Panc1 (cell line): ENCODE data around the gene THRAP3. TPM values are rescaled to one million over a fixed set of nuclear protein-coding genes. Genes with fewer than 3 reads are reported as not detected.

Experiments
- ATAC-seq: fragments of 200-7000 bp; cut with Tn5 transposase; 2 replicates; pipeline ENCODE4 v1.9.1; 2020; ENCODE audit warnings: mild to moderate bottlenecking, moderate library complexity
- BruUV-seq: library from RNA; stranded (reverse); fragments of 400-500 nt; replicated peaks from 2 replicates; lab custom pipeline; 2021; lab: Mats Ljungman, UMichigan
- CTCF ChIA-PET: fragments of 300-600 bp; sonication (Branson Sonifier 250); formaldehyde crosslinking; loops from one replicate; lab custom pipeline; 2022; ENCODE audit warnings: antibody characterized with exemption; lab: Charles Lee
- POLR2A ChIA-PET: fragments of 300-600 bp; sonication (Branson Sonifier 250); formaldehyde crosslinking; loops from one replicate; lab custom pipeline; 2022; ENCODE audit warnings: antibody characterized with exemption; lab: Charles Lee
- DNase-seq: peaks from one replicate; pipeline ENCODE4 v3.0.0-alpha.2; 2010; ENCODE audit warnings: low read depth, low spot score
- H3K27ac ChIP-seq: 2 replicates; pipeline ENCODE4 v1.5.1; 2011; ENCODE audit warnings: mild to moderate bottlenecking, low read length, inconsistent platforms
- H3K27me3 ChIP-seq: fragments of 200-500 bp; sonication (Bioruptor generic); 2 replicates; pipeline ENCODE4 v1.6.0; 2014; ENCODE audit warnings: low read length, inconsistent platforms; ENCODE audit not compliant: control insufficient read depth, insufficient read depth
- H3K36me3 ChIP-seq: fragments of 200-500 bp; sonication (Bioruptor generic); 2 replicates; pipeline ENCODE4 v1.5.1; 2014; ENCODE audit warnings: inconsistent platforms, mild to moderate bottlenecking, low read length, moderate library complexity; ENCODE audit not compliant: control insufficient read depth, insufficient read depth
- H3K4me1 ChIP-seq: 2 replicates; pipeline ENCODE4 v1.5.1; 2011; ENCODE audit warnings: inconsistent platforms, mild to moderate bottlenecking, low read length, moderate library complexity; ENCODE audit not compliant: control insufficient read depth, insufficient read depth
- H3K4me3 ChIP-seq, 2 experiments: 2 replicates each; pipeline ENCODE4 v1.5.1; 2011 to 2012; ENCODE audit warnings: low read depth in 2 of 2, low read length in 2 of 2, mild to moderate bottlenecking in 2 of 2, inconsistent platforms in 1 of 2, moderate library complexity in 1 of 2
- H3K9me3 ChIP-seq: fragments of 200-500 bp; sonication (Bioruptor generic); 2 replicates; pipeline ENCODE4 v1.5.1; 2014; ENCODE audit warnings: low read depth, mild to moderate bottlenecking, inconsistent platforms, low read length, moderate library complexity; ENCODE audit not compliant: control insufficient read depth, insufficient read depth
- POLR2AphosphoS5 ChIP-seq: IDR thresholded peaks from 2 replicates; pipeline ENCODE4 v1.6.1; 2012; ENCODE audit warnings: mild to moderate bottlenecking, low read depth, low read length, moderate library complexity
- SIN3A ChIP-seq: IDR thresholded peaks from 2 replicates; pipeline ENCODE4 v1.6.1; 2012; ENCODE audit warnings: low read depth, mild to moderate bottlenecking, low read length, moderate library complexity, borderline replicate concordance; ENCODE audit not compliant: insufficient read depth
- TCF7L2 ChIP-seq: IDR thresholded peaks from 2 replicates; pipeline ENCODE4 v1.6.1; 2011; ENCODE audit warnings: mild to moderate bottlenecking, low read depth, low read length, inconsistent platforms
- in situ Hi-C: cut with HindIII; loops from 2 replicates; pipeline ENCODE4 v1.10.0; 2016; ENCODE audit warnings: low sequenced_read_pairs, low pct_unique_long_range_greater_than_20kb
- intact Hi-C: fragments of 100-400 bp; cut with micrococcal nuclease; formaldehyde crosslinking; loops from one replicate; pipeline ENCODE4 v1.10.0; 2022; ENCODE audit not compliant: unreplicated experiment
- total RNA-seq: library from RNA; stranded (reverse); gene quantifications from one replicate; pipeline ENCODE4 v1.2.1, GENCODE V29; 2021; ENCODE audit not compliant: unreplicated experiment
- TF ChIP-seq, protein P1 (sequence below): fragments of 450-650 bp; IDR thresholded peaks from 2 replicates; pipeline ENCODE4 v1.5.1; 2017; ENCODE audit warnings: mild to moderate bottlenecking
- TF ChIP-seq, protein P2 (sequence below), 2 experiments: IDR thresholded peaks; 2 replicates each; pipeline ENCODE4 v1.6.1; 2011 to 2012; ENCODE audit warnings: low read depth in 2 of 2, control low read depth in 1 of 2, low read length in 1 of 2, mild to moderate bottlenecking in 1 of 2, moderate library complexity in 1 of 2; ENCODE audit not compliant: insufficient read depth in 1 of 2

THRAP3 gene
- total RNA-seq, 1 experiment from 2014 or later = 114 TPM

DNA sequence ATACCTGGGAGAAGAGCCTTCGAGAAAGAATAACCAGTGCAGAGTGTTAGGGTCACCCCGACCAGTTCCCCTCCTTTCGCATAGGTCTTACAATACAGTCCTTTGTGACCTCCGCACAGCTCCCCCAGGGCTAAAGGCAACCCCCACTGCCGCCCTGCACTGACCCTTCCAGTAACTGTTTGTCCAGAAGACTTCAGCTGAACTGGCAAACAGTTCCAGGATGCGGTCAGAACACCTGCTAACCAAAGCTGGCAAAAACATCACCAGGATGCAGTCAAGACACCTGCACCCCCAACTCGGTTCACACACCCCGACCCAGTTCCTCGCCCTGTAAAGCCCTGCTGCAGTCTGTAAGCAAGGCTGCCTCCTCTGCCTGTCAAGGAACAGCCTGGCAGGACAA is 105.6 kb downstream of the THRAP3 start:
- in situ Hi-C loops (no loop called here), intact Hi-C loops (no loop called here)
- H3K27me3 ChIP-seq = no peaks in the 10 kb centered on the region
- H3K36me3 ChIP-seq = no peaks in the 10 kb centered on the region
- DNase-seq (no peak), ATAC-seq (no peak)
- POLR2A ChIA-PET = no interaction called here
- BruUV-seq = no TSS peak
- H3K9me3 ChIP-seq = no peaks in the 10 kb centered on the region
- H3K4me3 ChIP-seq = no peak overlapping the region
- CTCF ChIA-PET = no interaction called here
- H3K4me1 ChIP-seq = no peaks in the 10 kb centered on the region
- H3K27ac ChIP-seq = no peak overlapping the region
- TF ChIP-seq, protein P1, sequence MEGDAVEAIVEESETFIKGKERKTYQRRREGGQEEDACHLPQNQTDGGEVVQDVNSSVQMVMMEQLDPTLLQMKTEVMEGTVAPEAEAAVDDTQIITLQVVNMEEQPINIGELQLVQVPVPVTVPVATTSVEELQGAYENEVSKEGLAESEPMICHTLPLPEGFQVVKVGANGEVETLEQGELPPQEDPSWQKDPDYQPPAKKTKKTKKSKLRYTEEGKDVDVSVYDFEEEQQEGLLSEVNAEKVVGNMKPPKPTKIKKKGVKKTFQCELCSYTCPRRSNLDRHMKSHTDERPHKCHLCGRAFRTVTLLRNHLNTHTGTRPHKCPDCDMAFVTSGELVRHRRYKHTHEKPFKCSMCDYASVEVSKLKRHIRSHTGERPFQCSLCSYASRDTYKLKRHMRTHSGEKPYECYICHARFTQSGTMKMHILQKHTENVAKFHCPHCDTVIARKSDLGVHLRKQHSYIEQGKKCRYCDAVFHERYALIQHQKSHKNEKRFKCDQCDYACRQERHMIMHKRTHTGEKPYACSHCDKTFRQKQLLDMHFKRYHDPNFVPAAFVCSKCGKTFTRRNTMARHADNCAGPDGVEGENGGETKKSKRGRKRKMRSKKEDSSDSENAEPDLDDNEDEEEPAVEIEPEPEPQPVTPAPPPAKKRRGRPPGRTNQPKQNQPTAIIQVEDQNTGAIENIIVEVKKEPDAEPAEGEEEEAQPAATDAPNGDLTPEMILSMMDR = no peak
- TF ChIP-seq, protein P2, sequence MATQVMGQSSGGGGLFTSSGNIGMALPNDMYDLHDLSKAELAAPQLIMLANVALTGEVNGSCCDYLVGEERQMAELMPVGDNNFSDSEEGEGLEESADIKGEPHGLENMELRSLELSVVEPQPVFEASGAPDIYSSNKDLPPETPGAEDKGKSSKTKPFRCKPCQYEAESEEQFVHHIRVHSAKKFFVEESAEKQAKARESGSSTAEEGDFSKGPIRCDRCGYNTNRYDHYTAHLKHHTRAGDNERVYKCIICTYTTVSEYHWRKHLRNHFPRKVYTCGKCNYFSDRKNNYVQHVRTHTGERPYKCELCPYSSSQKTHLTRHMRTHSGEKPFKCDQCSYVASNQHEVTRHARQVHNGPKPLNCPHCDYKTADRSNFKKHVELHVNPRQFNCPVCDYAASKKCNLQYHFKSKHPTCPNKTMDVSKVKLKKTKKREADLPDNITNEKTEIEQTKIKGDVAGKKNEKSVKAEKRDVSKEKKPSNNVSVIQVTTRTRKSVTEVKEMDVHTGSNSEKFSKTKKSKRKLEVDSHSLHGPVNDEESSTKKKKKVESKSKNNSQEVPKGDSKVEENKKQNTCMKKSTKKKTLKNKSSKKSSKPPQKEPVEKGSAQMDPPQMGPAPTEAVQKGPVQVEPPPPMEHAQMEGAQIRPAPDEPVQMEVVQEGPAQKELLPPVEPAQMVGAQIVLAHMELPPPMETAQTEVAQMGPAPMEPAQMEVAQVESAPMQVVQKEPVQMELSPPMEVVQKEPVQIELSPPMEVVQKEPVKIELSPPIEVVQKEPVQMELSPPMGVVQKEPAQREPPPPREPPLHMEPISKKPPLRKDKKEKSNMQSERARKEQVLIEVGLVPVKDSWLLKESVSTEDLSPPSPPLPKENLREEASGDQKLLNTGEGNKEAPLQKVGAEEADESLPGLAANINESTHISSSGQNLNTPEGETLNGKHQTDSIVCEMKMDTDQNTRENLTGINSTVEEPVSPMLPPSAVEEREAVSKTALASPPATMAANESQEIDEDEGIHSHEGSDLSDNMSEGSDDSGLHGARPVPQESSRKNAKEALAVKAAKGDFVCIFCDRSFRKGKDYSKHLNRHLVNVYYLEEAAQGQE (IDR thresholded peaks at IDR 0.05; ENCODE audit: insufficient read depth in 1 of 2, low read depth in 2 of 2, low read length in 1 of 2) = no peak

DNA sequence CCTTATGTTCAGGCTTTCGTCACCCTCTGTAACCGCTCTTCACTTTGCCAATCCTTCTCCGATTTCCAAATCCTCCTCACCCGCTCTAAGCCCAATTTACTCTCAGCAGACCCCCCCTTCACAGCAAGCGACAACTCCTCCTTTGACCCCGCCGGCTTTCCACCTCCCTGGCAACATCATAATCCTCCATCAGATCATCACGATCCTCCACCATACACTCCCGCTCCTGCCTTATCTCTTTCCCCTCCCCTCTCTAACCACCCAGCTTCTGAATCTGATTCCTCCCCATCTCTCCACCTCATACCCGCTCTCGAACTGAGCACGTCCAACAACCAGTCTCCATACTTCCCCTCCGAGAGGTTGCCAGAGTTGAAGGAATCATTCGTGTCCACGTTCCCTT is 106.7 kb downstream of the THRAP3 start:
- Histone ChIP-seq H3K27me3 (no peaks in the 10 kb centered on the region), H3K27ac (no peak overlapping the region), H3K9me3 (no peaks in the 10 kb centered on the region), H3K36me3 (no peaks in the 10 kb centered on the region), H3K4me3 (no peak overlapping the region), H3K4me1 (no peaks in the 10 kb centered on the region)
- in situ Hi-C loops (no loop called here), intact Hi-C loops (no loop called here)
- BruUV-seq = no TSS peak
- CTCF ChIA-PET = no interaction called here
- no peak for TF ChIP-seq TCF7L2
- no peak for TF ChIP-seq SIN3A
- TF ChIP-seq, protein P1 = no peak
- TF ChIP-seq, protein P2 (IDR thresholded peaks at IDR 0.05; ENCODE audit: insufficient read depth in 1 of 2, low read depth in 2 of 2, low read length in 1 of 2) = no peak
- TF ChIP-seq POLR2AphosphoS5 = no peak
- no peak for DNase-seq
- POLR2A ChIA-PET = no interaction called here
- no peak for ATAC-seq
